AG04450 (cell line): ENCODE measurements around the gene PDHX. TPM values are rescaled to one million over a fixed set of nuclear protein-coding genes. Genes with fewer than 3 reads are reported as not detected.
A peak's percentile ranks its signal among the peaks of the same experiment; 100 is the strongest.

Source experiments
- CTCF ChIA-PET: fragments of 300-600, 350-600 bp; formaldehyde crosslinking; extraction: SDS; loops from one replicate; lab custom pipeline; 2022; ENCODE audit warnings: antibody characterized with exemption, inconsistent platforms; lab: Charles Lee
- POLR2A ChIA-PET: fragments of 350-600 bp; formaldehyde crosslinking; extraction: SDS; loops from one replicate; lab custom pipeline; 2021; ENCODE audit warnings: antibody characterized with exemption, inconsistent platforms; lab: Yijun Ruan, JAX
- DNase-seq: peaks from one replicate; pipeline ENCODE4 v3.0.0-alpha.2; 2011; ENCODE audit warnings: low read depth, low spot score
- H3K27ac ChIP-seq: one replicate; pipeline ENCODE4 v1.5.1; 2012; ENCODE audit warnings: low read depth, low read length, control low read depth
- H3K27me3 ChIP-seq: one replicate; pipeline ENCODE4 v1.6.0; 2012; ENCODE audit warnings: low read length; ENCODE audit not compliant: control insufficient read depth, insufficient read depth
- H3K4me3 ChIP-seq: 2 replicates; pipeline ENCODE4 v1.5.1; 2011; ENCODE audit warnings: mild to moderate bottlenecking, low read depth, low read length, control low read depth
- H3K9me3 ChIP-seq: 2 replicates; pipeline ENCODE4 v1.5.1; 2012; ENCODE audit warnings: low read length; ENCODE audit not compliant: control insufficient read depth, insufficient read depth
- CTCF ChIP-seq: IDR thresholded peaks from 2 replicates; pipeline ENCODE4 v1.5.1; 2011; ENCODE audit warnings: low read depth, low read length, control low read depth, inconsistent platforms
- polyA minus RNA-seq: library from RNA; depleted of rRNA, polyadenylated mRNA; stranded (reverse); fragments of >200 nt; gene quantifications from 2 replicates; pipeline ENCODE4 v1.2.3, GENCODE V29; 2011; rRNA and poly(A)+ RNA removed
- polyA plus RNA-seq: library from polyadenylated mRNA; depleted of rRNA; stranded (reverse); fragments of >200 nt; gene quantifications from 2 replicates; pipeline ENCODE4 v1.2.3, GENCODE V29; 2011; rRNA removed

PDHX gene
- polyA plus RNA-seq (49.6 and 68.8 TPM in 2 replicates), polyA minus RNA-seq (51.2 and 53.4 TPM in 2 replicates)

- DNase-seq = peak; percentile 93
- H3K27ac ChIP-seq = peak within 1 kb of the TSS; percentile 93
- ChIA-PET CTCF (interaction anchor here (0.5 to 2.2 kb wide), 7 partner anchors 25 to 503 kb away, joined by 3 to 10 read pairs (median 4); partner anchors contain the start of gene ELF5), POLR2A (interaction anchor here (0.7 to 0.9 kb wide), 2 partner anchors 11 to 61 kb away, joined by 4 to 6 read pairs; no protein-coding TSS in a partner anchor)
- TF ChIP-seq CTCF = no peak
- peak within 1 kb of the TSS; percentile 96 for H3K4me3 ChIP-seq
- H3K9me3 ChIP-seq = no peaks in the 10 kb centered on the region; the same call in 1 of the 2 replicates
- H3K27me3 ChIP-seq = no peaks in the 10 kb centered on the region
Observed at GRCh38 chr11:34916015-34916842, at the start of gene PDHX, which contains the start of gene APIP. PDHX (plus strand) TSS chr11:34916618; CDS start chr11:34916656, 38 bp downstream. APIP (minus strand) TSS chr11:34916379; CDS start chr11:34916284, 95 bp downstream.

GRCh38 chr11:34869425-34869824 is 47.0 kb upstream of the PDHX start:
- POLR2A ChIA-PET = no interaction called here
- Histone ChIP-seq H3K4me3 (no peak overlapping the region), H3K27ac (no peak overlapping the region), H3K9me3 (no peaks in the 10 kb centered on the region), H3K27me3 (no peaks in the 10 kb centered on the region)
- TF ChIP-seq CTCF = peak; percentile 22; the same call in 1 of the 2 replicates
- CTCF ChIA-PET = interaction anchor here (1.4 kb wide), 1 partner anchor 356 kb away, joined by 3 read pairs; the partner anchor contains the start of gene ELF5
- no peak for DNase-seq

GRCh38 chr11:34870548-34871196 is 45.7 kb upstream of the PDHX start:
- Histone ChIP-seq H3K9me3 (no peaks in the 10 kb centered on the region; the same call in 1 of the 2 replicates), H3K4me3 (no peak overlapping the region), H3K27ac (no peak overlapping the region), H3K27me3 (no peaks in the 10 kb centered on the region)
- ChIA-PET CTCF (interaction anchor here (2.9 kb wide), 1 partner anchor 285 kb away, joined by 7 read pairs; no protein-coding TSS in a partner anchor), POLR2A (no interaction called here)
- DNase-seq = no peak
- no peak for TF ChIP-seq CTCF

GRCh38 chr11:34874202-34874601 is 42.2 kb upstream of the PDHX start:
- Histone ChIP-seq H3K27me3 (no peaks in the 10 kb centered on the region), H3K4me3 (no peak overlapping the region), H3K27ac (no peak overlapping the region), H3K9me3 (no peaks in the 10 kb centered on the region; the same call in 1 of the 2 replicates)
- ChIA-PET CTCF (no interaction called here), POLR2A (no interaction called here)
- no peak for TF ChIP-seq CTCF
- no peak for DNase-seq
